ENCODE data around the gene PTPRD.

GRCh38 chr9:8564960-8565359 lies 2047.8 kb downstream of the PTPRD start:
- TF ChIP-seq CTCF (tag by site-specific recombination; IDR thresholded peaks at IDR 0.05) (no peak), ZNF549 (tag by site-specific recombination; IDR thresholded peaks at IDR 0.05) (no peak), HOXA7 (CRISPR knock-in tag; IDR thresholded peaks at IDR 0.05; ENCODE audit: borderline replicate concordance) (no peak), ZNF311 (tag by site-specific recombination; IDR thresholded peaks at IDR 0.05; ENCODE audit: borderline replicate concordance) (no peak), ZNF274 (IDR thresholded peaks at IDR 0.05; ENCODE audit: low read length) (no peak), ZNF274 (tag by site-specific recombination; IDR thresholded peaks at IDR 0.05; ENCODE audit: borderline replicate concordance) (no peak), ZEB2 (tag by site-specific recombination; IDR thresholded peaks at IDR 0.05) (no peak), SP7 (tag by site-specific recombination; IDR thresholded peaks at IDR 0.05) (no peak), ZNF776 (tag by site-specific recombination; IDR thresholded peaks at IDR 0.05; ENCODE audit: borderline replicate concordance) (no peak)
